Activated naive CD8-positive, alpha-beta T cell treated with anti-CD3 and anti-CD28 coated beads for 36 hours (primary cell): ENCODE measurements around the gene RUSF1. TPM values are rescaled to one million over a fixed set of nuclear protein-coding genes. Genes with fewer than 3 reads are reported as not detected.
A peak's percentile ranks its signal among the peaks of the same experiment; 100 is the strongest.
"Not testable (repeated sequence)": the region's sequence is repeated elsewhere in the genome, so short reads cannot be mapped to it uniquely, and the experiment has no call there.

ENCODE experiments used
- DNase-seq: peaks from one replicate; pipeline ENCODE4 v3.0.0; 2021
- H3K27ac Mint-ChIP-seq: one replicate; pipeline ENCODE4 v1.8.0; 2022; ENCODE audit warnings: mild to moderate bottlenecking, moderate library complexity, mixed read lengths
- H3K27me3 Mint-ChIP-seq: one replicate; pipeline ENCODE4 v1.8.0; 2022; ENCODE audit warnings: mild to moderate bottlenecking, mixed read lengths
- H3K36me3 Mint-ChIP-seq: one replicate; pipeline ENCODE4 v1.8.0; 2021; ENCODE audit warnings: mild to moderate bottlenecking, mixed read lengths
- H3K4me1 Mint-ChIP-seq: one replicate; pipeline ENCODE4 v1.8.0; 2021; ENCODE audit warnings: mixed read lengths
- H3K4me3 Mint-ChIP-seq: one replicate; pipeline ENCODE4 v1.8.0; 2022; ENCODE audit warnings: mild to moderate bottlenecking, moderate library complexity, mixed read lengths
- H3K9me3 Mint-ChIP-seq: one replicate; pipeline ENCODE4 v1.8.0; 2022; ENCODE audit warnings: mixed read lengths
- total RNA-seq, 2 experiments: library from RNA; stranded (reverse); gene quantifications; one replicate each; pipeline ENCODE4 v1.2.3, GENCODE V29; 2021

The RUSF1 gene
- total RNA-seq, 2 experiments from 2014 or later, result 36.6 to 37.4 TPM

DNA sequence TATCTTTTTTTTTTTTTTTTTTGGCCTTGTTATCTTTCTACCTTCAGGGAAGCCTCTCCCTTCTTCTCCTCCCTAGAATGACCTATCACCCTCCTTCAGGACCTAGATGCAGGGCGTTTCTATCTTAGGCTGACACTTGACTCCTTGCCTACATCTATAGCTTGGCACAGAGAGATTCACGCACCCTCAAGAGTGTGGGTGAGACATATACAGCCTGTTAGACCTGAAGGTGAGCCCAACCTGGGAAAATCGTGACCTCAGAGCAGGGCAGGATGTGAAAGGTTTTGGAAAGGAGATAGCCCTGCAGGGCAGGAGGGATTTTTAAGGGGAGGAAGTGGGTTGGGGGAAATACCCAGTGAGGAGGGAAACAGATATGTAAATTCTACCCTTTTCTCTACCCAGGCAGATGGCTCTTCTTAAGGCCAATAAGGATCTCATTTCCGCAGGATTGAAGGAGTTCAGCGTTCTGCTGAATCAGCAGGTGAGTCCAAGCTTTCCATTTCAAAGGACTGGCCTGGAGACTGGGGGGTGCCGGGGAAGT is 19.6 kb upstream of the RUSF1 start, which contains the start of gene AHSP:
Gene AHSP, plus strand, starts transcription at position 167 of the 541 bp plus-strand sequence. Its CDS starts 240 bp downstream, at position 407.
- H3K27ac Mint-ChIP-seq, result no peak within 1 kb of the TSS
- peaks cover 27% of the 10 kb centered on the region for H3K27me3 Mint-ChIP-seq
- no peak within 1 kb of the TSS for H3K4me3 Mint-ChIP-seq
- no peaks in the 10 kb centered on the region for H3K36me3 Mint-ChIP-seq
- no peaks in the 10 kb centered on the region for H3K9me3 Mint-ChIP-seq
- peaks cover 14% of the 10 kb centered on the region for H3K4me1 Mint-ChIP-seq
- no peak for DNase-seq

DNA sequence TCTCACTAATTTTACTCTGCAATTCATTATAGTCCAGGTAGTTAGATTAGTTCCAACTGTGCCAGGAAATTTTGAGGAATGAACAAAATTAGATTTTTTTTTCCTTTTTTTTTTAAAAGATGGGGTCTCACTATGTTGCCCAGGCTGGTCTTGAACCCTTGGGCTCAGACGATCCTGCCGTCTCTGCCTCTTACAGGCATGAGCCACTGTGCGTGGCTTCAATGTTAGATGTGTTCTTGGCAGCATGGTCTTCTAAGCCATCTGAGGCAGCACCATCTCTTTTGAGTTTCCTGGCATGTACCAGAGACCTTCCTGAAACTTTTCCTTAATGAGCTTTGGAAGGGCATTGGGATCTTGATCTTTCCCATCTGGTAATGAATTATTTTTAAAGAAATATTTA is 16.9 kb upstream of the RUSF1 start:
- Mint-ChIP-seq H3K36me3 (no peaks in the 10 kb centered on the region), H3K4me1 (peaks cover 14% of the 10 kb centered on the region), H3K9me3 (no peaks in the 10 kb centered on the region), H3K4me3 (no peak overlapping the region), H3K27me3 (peaks cover 26% of the 10 kb centered on the region), H3K27ac (no peak overlapping the region)
- DNase-seq, result no peak

DNA sequence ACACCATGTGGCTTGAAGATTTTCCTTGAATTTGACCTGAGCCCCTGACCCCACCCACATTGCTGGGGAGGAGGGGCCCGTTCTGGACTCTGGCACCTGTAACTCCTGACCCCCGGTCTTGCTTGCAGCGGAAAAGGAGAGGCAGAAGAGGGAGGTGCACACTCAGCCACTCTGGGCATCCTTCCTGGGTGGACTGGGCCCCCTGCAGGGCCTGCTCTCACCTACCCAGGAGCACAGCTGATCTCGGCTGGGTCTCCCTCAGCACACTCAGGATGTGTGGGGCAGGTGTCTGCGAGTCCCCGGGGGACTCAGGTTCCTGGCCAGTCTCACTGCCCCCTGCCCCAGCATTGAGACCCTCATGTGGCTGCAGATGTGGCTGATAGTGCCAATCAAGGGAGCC is 15.6 kb upstream of the RUSF1 start:
- not testable (repeated sequence) for H3K9me3 Mint-ChIP-seq, DNase-seq, H3K4me1 Mint-ChIP-seq, H3K4me3 Mint-ChIP-seq, H3K27ac Mint-ChIP-seq, H3K36me3 Mint-ChIP-seq
- H3K27me3 Mint-ChIP-seq, result peaks cover 13% of the 10 kb centered on the region

DNA sequence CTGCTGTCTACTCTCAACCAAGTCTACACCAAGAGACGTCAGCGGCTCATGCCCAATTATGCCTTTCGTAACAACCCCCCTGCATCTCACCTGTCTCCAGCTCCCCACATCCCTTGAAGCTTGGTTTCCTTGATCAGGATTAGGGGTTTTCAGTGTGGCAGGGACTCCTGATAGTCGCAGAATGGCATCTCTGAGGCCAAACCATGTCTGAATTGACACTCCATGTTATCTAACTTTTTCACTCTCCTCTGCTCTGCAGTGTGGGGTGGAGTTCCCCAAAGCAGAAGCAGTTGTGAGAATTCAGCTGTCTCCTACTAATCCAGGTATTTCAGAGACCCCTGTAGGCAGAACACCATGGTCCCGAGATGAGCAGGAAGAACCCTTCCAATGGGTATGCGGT is 13.9 kb upstream of the RUSF1 start:
- no peak for DNase-seq
- H3K36me3 Mint-ChIP-seq, result no peaks in the 10 kb centered on the region
- H3K9me3 Mint-ChIP-seq, result no peaks in the 10 kb centered on the region
- H3K4me1 Mint-ChIP-seq, result no peaks in the 10 kb centered on the region
- no peak overlapping the region for H3K4me3 Mint-ChIP-seq
- H3K27ac Mint-ChIP-seq, result no peak overlapping the region
- no peaks in the 10 kb centered on the region for H3K27me3 Mint-ChIP-seq

DNA sequence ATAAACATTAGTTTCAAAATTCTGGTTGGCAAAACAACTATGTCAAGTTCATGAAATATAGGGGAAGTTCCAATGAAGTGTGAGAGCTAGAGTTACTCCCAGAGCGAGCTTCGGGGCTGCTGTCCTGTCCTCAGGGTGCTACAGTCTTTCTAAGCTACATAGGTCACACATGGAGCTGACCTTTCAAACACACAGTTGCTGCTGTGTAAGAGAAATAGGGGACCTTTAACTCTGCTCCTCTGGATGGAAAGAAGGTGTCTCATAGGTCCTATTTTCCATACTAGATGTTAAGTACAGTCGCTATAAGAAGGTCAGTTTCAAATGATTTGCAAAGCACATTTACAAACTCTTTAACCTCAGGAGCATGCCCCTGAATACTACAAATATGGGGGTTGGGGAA is 13.2 kb upstream of the RUSF1 start:
- Mint-ChIP-seq H3K36me3 (peaks cover 2% of the 10 kb centered on the region), H3K9me3 (peaks cover 3% of the 10 kb centered on the region), H3K4me3 (no peak overlapping the region), H3K27ac (no peak overlapping the region), H3K27me3 (no peaks in the 10 kb centered on the region), H3K4me1 (no peaks in the 10 kb centered on the region)
- no peak for DNase-seq

DNA sequence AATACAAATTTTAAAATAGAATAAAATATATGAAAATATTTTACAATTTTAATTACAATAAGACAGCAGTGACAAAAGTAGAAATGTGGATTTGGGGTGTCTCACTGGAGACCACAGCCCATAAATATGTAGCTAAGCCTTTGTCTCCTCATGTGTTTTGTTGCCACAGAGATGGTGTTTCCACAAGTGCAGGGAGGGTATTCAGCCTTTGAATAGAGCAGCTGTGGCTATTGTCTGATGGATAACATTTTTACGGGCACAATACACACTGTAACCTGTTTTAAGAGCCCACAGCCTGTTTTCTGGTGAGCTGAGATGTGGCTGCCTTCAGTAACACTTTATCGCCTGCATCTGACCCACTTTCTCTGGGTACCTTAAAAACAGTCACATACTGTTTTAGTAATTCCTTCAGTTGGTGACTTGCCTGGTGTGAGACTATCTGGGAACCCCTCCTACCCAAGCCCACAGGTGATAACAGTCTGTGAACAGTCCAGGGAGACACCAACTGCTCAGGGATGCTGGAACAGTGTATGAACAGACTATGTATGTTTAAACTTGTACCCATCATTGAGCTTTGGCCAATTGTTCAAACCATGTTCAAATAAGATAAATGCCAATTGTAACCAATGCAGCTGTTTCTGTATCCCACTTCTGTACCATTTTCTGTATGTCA is 11.7 kb upstream of the RUSF1 start:
- DNase-seq, result no peak
- H3K4me3 Mint-ChIP-seq, result no peak overlapping the region
- no peaks in the 10 kb centered on the region for H3K4me1 Mint-ChIP-seq
- no peaks in the 10 kb centered on the region for H3K27me3 Mint-ChIP-seq
- peaks cover 2% of the 10 kb centered on the region for H3K36me3 Mint-ChIP-seq
- H3K27ac Mint-ChIP-seq, result no peak overlapping the region
- H3K9me3 Mint-ChIP-seq, result peaks cover 3% of the 10 kb centered on the region

DNA sequence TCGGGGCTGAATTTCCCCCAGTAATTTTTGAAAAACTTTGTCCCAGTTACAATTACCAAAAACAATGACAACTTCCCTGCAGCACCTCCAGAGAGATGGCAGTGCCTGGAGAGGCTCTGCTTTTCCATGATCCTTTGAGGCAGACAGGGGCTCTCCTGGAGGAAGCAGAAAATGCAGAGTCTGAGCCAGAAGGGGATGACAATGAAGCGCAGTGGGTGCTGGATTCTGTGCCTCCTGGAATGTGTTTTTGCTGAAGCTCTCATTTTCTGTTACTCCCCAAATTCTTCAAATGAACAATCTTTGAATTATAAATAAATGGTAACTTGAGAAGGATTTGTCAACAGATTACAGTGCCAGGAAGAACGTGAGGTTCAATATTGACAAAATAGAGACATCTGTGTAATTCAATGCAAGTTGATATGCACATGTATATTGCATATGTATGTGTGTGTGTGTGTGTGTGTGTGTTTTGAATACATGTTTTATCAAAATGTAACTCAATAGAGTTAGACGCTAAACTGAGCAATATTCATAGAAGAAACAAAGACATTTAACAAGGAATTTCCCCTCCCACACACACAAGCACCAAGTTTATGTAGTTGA is 9.7 kb upstream of the RUSF1 start:
- Mint-ChIP-seq H3K27ac (no peak overlapping the region), H3K9me3 (peaks cover 3% of the 10 kb centered on the region), H3K4me3 (no peak overlapping the region), H3K36me3 (peaks cover 2% of the 10 kb centered on the region), H3K4me1 (no peaks in the 10 kb centered on the region), H3K27me3 (no peaks in the 10 kb centered on the region)
- no peak for DNase-seq

DNA sequence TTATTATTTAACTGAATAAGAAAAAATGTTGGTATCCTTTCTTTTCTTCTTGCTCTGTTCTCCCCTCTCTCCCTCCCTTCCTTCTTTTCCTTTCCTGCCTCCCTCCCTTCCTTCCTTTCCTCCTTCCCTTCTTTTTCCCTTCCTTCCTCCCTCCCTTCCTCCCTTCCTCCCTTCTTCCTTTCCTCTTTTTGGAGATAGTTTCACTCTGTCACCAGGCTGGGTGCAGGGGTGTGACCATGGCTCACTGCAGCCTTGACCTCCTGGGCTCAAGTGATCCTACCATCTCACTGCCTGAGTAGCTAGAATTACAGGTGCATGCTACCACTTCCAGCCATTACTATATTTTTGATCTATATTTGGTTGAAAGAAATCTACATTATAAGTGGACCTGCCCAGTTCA is 5.7 kb upstream of the RUSF1 start:
- H3K27me3 Mint-ChIP-seq, result no peaks in the 10 kb centered on the region
- peaks cover 5% of the 10 kb centered on the region for H3K9me3 Mint-ChIP-seq
- peaks cover 2% of the 10 kb centered on the region for H3K36me3 Mint-ChIP-seq
- H3K27ac Mint-ChIP-seq, result no peak overlapping the region
- H3K4me1 Mint-ChIP-seq, result peaks cover 15% of the 10 kb centered on the region
- DNase-seq, result no peak
- H3K4me3 Mint-ChIP-seq, result no peak overlapping the region

DNA sequence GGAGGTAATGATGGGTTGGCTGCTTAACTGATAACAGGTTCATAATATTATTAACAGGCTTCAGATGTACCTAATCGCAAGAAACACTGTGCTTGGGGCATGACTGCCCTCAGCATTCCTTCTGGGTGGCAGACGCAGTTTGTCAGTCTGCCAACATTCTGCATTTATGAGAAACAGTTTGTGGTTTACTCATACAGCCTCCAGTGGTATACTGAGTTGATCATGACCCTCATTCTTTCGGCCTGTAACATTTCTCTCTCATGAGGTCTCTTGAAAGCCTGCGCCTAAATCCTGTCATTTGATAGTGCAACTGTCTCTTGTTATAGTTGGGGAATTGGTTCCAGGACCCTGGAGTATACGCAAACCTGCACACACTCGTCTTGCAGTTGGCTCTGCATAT is 4.9 kb upstream of the RUSF1 start:
- peaks cover 17% of the 10 kb centered on the region for H3K4me1 Mint-ChIP-seq
- no peaks in the 10 kb centered on the region for H3K27me3 Mint-ChIP-seq
- peaks cover 5% of the 10 kb centered on the region for H3K9me3 Mint-ChIP-seq
- H3K27ac Mint-ChIP-seq, result no peak overlapping the region
- DNase-seq, result no peak
- H3K4me3 Mint-ChIP-seq, result no peak overlapping the region
- peaks cover 2% of the 10 kb centered on the region for H3K36me3 Mint-ChIP-seq

DNA sequence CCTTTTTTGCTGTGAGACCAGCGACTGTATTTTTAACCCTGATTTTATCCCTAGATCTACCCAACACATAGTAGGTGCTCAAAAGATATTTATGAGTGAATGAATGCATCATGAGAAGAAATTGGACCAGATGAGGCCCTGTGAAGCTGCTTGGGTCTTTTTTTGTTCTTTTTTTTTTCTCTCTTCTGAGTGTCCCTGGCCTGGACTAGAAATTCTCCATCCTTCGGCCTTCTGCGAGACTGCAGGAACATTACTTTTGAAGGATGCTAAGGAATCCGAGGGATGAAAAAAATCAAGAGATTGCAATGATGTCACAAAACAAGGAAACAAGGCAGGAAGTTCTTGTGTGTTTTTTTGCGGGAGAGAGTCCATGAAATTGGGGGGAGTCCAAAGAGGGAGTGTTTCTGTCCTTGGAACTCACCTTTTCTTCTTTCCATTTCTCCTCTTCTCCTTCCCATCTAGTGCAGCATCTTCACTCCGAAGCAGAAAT is 560 bp upstream of the RUSF1 start:
- peaks cover 3% of the 10 kb centered on the region for H3K9me3 Mint-ChIP-seq
- H3K4me1 Mint-ChIP-seq, result peaks cover 47% of the 10 kb centered on the region
- H3K36me3 Mint-ChIP-seq, result peaks cover 10% of the 10 kb centered on the region
- DNase-seq, result no peak
- H3K4me3 Mint-ChIP-seq, result peak overlapping the region; percentile 94
- no peaks in the 10 kb centered on the region for H3K27me3 Mint-ChIP-seq
- peak overlapping the region; percentile 97 for H3K27ac Mint-ChIP-seq

DNA sequence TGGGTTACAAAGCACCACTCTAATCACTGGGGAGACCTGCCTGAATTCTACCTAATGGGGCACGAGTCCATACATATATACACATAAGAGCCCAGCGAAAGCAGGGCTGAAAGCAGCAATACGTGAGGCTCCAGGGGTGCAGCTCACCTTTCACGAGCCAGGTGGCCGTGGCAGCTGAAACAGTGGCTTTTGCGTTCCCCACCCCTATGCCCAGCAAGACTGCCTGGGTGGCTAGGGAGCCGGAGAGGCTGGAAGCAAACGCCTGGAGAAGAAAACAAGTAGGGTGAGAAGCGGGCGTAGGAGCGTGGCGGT is 618 bp downstream of the RUSF1 start:
- Mint-ChIP-seq H3K9me3 (peaks cover 3% of the 10 kb centered on the region), H3K27ac (peak overlapping the region; percentile 97), H3K27me3 (no peaks in the 10 kb centered on the region), H3K4me3 (peak overlapping the region; percentile 94), H3K36me3 (peaks cover 10% of the 10 kb centered on the region), H3K4me1 (peaks cover 50% of the 10 kb centered on the region)
- DNase-seq, result no peak

DNA sequence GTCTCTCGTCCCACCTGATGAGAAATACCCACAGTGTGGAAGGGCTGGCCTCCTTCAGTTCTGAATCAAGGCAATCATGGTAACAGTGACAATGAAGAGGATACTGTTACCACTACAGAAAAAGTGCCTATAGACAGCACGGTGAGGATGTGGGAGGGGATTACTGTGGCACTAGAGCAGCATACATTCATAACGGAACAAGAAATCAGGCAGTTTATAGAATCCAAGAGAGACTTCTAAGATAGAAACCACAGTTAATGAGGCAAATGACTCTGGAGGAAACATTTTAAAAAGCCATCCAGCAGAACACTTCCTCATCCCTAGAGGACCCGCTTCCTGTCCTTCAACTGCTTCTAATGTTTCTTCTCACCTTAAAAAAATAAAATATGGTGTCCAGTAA is 2.7 kb downstream of the RUSF1 start:
- H3K27ac Mint-ChIP-seq, result peak overlapping the region; percentile 77
- DNase-seq, result no peak
- no peaks in the 10 kb centered on the region for H3K27me3 Mint-ChIP-seq
- peaks cover 2% of the 10 kb centered on the region for H3K9me3 Mint-ChIP-seq
- peaks cover 51% of the 10 kb centered on the region for H3K4me1 Mint-ChIP-seq
- peaks cover 10% of the 10 kb centered on the region for H3K36me3 Mint-ChIP-seq
- H3K4me3 Mint-ChIP-seq, result peak overlapping the region; percentile 47

DNA sequence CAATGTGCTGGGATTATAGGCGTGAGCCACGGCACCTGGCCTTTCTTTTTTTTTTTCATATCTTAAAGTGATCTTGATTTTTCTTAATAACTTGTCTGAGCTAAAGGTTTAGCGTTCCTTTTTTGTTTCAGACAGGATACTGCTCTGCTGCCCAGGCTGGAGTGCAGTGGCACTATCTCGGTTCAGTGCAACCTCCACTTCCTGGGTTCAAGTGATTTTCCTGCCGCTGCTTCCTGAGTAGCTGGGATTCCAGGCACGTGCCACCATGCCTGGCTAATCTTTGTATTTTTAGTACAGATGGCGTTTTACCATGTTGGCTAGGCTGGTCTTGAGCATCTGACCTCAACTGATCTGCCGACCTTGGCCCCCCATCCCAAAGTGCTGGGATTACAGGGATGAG is 4.0 kb downstream of the RUSF1 start:
- DNase-seq, result no peak
- peaks cover 10% of the 10 kb centered on the region for H3K36me3 Mint-ChIP-seq
- no peak overlapping the region for H3K27ac Mint-ChIP-seq
- H3K9me3 Mint-ChIP-seq, result no peaks in the 10 kb centered on the region
- H3K4me3 Mint-ChIP-seq, result no peak overlapping the region
- peaks cover 44% of the 10 kb centered on the region for H3K4me1 Mint-ChIP-seq
- no peaks in the 10 kb centered on the region for H3K27me3 Mint-ChIP-seq

DNA sequence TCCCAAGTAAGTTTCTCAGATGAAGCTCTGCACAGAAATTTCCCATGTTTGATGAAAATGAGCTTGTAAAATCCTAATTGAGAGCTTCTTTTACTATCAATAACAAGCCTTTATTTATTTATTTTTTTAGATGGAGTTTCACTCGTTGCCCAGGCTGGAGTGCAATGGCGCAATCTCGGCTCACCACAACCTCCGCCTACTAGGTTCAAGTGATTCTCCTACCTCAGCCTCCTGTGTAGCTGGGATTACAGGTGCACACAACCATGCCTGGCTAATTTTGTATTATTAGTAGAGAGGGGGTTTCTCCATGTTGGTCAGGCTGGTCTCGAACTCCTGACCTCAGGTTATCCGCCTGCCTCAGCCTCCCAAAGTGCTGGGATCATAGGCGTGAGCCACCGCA is 4.6 kb downstream of the RUSF1 start:
- not testable (repeated sequence) for H3K4me3 Mint-ChIP-seq, DNase-seq, H3K9me3 Mint-ChIP-seq, H3K27me3 Mint-ChIP-seq, H3K27ac Mint-ChIP-seq
- Mint-ChIP-seq H3K4me1 (peaks cover 39% of the 10 kb centered on the region), H3K36me3 (peaks cover 13% of the 10 kb centered on the region)

DNA sequence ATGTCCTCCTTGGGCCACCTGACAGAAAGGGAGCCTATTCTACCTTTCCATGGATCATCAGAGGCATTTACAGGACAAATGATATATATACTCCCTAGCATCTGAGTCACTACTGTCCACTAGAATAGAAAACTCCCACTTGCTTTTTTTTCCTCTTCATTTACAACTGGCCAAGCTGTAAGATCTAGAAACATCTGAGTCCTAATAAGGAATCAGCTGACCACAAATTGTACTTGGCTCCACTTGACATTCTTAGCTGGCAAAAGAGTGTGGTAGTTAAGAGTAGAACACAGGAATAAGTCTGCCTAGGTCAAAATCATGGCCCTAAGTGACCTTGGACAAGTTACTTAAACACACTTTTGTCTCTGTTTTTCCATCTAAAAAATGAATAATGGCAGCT is 5.2 kb downstream of the RUSF1 start:
- peaks cover 13% of the 10 kb centered on the region for H3K36me3 Mint-ChIP-seq
- no peak overlapping the region for H3K4me3 Mint-ChIP-seq
- H3K27ac Mint-ChIP-seq, result peak overlapping the region; percentile 62
- no peaks in the 10 kb centered on the region for H3K27me3 Mint-ChIP-seq
- no peak for DNase-seq
- no peaks in the 10 kb centered on the region for H3K9me3 Mint-ChIP-seq
- peaks cover 39% of the 10 kb centered on the region for H3K4me1 Mint-ChIP-seq

DNA sequence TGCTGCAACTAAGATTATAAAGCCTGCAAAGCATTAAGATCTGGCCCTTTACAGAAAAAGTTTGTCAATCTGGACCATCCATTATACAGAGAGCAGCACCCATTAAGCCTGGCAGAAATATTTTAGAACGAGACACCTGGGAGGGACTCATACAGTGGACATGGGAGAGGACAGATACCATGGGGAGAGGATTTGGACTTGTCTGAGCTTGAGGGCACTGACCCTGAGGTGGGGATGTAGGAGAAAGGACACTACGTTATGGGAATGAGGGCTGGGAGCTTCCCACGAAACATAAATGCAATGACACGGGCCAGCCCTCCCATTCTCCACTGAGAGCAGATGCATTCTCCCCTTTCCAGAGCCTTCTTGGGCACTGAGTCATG is 6.2 kb downstream of the RUSF1 start:
- Mint-ChIP-seq H3K9me3 (no peaks in the 10 kb centered on the region), H3K27me3 (no peaks in the 10 kb centered on the region), H3K27ac (no peak overlapping the region), H3K4me1 (peaks cover 34% of the 10 kb centered on the region), H3K4me3 (no peak overlapping the region), H3K36me3 (peaks cover 13% of the 10 kb centered on the region)
- no peak for DNase-seq
